ENCODE results near the gene YEATS2.

YEATS2 gene

DNA sequence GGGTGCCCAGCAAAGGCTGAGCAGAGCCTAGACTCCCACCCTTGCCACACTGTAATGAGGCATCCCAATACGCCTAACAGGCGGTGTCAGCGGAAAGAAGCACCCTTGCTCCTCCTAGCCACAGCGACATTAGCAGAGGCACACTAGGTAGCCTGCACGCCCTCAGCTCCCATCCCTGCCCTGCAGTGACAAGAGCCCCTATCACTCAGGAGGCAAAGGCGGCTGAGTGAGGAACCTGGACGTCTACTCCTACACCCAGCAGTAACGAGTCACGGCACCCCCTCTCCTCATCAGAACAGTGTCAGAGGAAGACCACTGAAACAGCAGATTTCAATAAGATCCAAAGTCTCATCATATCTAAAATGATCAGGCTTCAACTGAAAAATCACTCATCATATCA lies 139.8 kb downstream of the YEATS2 start:
- Histone ChIP-seq H3K36me3 (ENCODE audit: insufficient read depth, low read length) (peaks cover 20% of the 10 kb centered on the region), H3K9me3 (ENCODE audit: control insufficient read depth, insufficient read depth, low read length) (no peaks in the 10 kb centered on the region), H3K9ac (ENCODE audit: low read depth, low read length) (no peak overlapping the region), H3K4me1 (ENCODE audit: insufficient read depth, low read length) (no peaks in the 10 kb centered on the region)

DNA sequence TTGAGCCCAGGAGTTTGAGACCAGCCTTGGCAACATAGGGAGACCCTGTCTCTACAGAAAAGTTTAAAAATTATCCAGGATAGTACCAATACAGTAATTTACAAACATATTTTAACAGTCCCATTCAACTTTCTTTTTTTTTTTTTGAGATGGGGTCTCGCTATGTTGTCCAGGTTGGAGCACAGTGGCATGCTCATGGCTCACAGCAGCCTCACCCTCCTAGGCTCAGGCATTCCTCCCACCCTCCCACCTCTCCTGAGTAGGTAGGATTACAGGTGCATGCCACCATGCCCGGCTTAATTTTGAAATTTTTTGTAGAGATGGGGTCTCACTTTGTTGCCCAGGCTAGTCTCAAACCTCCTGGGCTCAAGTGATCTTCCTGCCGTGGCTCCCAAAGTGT lies 140.3 kb downstream of the YEATS2 start:
- no peaks in the 10 kb centered on the region for H3K4me1 ChIP-seq (ENCODE audit: insufficient read depth, low read length)
- H3K9ac ChIP-seq (ENCODE audit: low read depth, low read length), result no peak overlapping the region
- H3K9me3 ChIP-seq (ENCODE audit: control insufficient read depth, insufficient read depth, low read length), result no peaks in the 10 kb centered on the region
- peaks cover 17% of the 10 kb centered on the region for H3K36me3 ChIP-seq (ENCODE audit: insufficient read depth, low read length)

DNA sequence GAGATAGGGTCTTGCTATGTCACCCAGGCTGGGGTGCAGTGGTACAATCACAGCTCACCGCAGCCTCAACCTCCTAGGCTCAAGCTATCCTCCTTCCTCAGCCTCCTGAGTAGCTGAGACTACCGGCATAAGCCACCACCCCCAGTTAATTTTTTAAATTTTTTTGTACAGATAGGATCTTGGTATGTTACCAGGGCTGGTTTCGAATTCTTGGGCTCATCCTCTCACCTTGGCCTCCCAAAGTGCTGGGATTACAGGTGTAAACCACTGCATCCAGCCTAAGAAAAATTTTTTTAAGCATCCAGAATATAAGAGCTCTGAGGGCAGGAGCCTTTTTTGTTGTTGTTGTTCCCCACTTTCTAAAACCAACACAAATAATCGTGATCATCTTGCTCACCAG lies 142.2 kb downstream of the YEATS2 start:
- Histone ChIP-seq H3K36me3 (ENCODE audit: insufficient read depth, low read length) (peaks cover 15% of the 10 kb centered on the region; the same call in 1 of the 2 replicates), H3K4me1 (ENCODE audit: insufficient read depth, low read length) (no peaks in the 10 kb centered on the region), H3K9ac (ENCODE audit: low read depth, low read length) (no peak overlapping the region), H3K9me3 (ENCODE audit: control insufficient read depth, insufficient read depth, low read length) (no peaks in the 10 kb centered on the region)

DNA sequence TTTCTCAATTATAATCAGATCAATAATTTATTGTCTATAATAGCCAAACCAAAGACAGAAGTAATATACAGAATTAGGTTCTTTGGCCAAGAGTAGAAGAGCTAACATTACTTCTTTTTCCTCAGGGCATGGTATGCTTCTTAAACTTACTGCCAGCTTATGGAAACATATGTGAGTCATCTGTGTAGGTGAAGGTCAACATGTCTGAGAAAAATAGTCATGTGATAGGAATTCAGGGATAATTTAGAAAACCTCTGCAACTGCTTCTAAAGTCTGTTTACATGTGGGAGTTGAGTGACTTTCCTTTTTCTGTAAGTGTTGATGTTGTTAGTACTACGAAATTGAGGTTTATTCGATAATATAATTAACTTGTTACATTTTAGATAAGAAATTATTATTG lies 147.0 kb downstream of the YEATS2 start:
- H3K9me3 ChIP-seq (ENCODE audit: control insufficient read depth, insufficient read depth, low read length), result no peaks in the 10 kb centered on the region
- H3K36me3 ChIP-seq (ENCODE audit: insufficient read depth, low read length), result peaks cover 23% of the 10 kb centered on the region; the same call in 1 of the 2 replicates
- no peaks in the 10 kb centered on the region for H3K4me1 ChIP-seq (ENCODE audit: insufficient read depth, low read length)
- no peak overlapping the region for H3K9ac ChIP-seq (ENCODE audit: low read depth, low read length)

DNA sequence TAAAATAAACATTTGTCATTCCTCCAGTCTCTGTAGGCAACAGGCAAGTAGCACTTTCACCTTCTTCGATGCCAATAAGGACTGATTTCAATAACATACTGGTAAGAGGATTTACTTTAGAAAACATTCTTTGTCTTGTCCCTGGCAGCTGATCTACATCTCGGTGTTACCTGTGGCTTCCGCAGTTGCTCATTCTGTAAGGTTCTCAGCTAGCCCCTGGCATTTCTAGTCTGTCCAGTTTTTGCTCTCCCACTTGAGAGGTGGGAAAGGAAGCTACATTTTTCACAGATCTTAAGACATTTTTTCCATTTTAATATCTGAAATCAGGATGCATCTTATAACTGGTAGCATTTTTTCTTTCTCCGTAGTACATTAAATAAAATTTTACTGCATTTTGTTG lies 147.5 kb downstream of the YEATS2 start:
- H3K9ac ChIP-seq (ENCODE audit: low read depth, low read length), result no peak overlapping the region
- no peaks in the 10 kb centered on the region for H3K4me1 ChIP-seq (ENCODE audit: insufficient read depth, low read length)
- H3K36me3 ChIP-seq (ENCODE audit: insufficient read depth, low read length), result peaks cover 21% of the 10 kb centered on the region; the same call in 1 of the 2 replicates
- H3K9me3 ChIP-seq (ENCODE audit: control insufficient read depth, insufficient read depth, low read length), result no peaks in the 10 kb centered on the region

DNA sequence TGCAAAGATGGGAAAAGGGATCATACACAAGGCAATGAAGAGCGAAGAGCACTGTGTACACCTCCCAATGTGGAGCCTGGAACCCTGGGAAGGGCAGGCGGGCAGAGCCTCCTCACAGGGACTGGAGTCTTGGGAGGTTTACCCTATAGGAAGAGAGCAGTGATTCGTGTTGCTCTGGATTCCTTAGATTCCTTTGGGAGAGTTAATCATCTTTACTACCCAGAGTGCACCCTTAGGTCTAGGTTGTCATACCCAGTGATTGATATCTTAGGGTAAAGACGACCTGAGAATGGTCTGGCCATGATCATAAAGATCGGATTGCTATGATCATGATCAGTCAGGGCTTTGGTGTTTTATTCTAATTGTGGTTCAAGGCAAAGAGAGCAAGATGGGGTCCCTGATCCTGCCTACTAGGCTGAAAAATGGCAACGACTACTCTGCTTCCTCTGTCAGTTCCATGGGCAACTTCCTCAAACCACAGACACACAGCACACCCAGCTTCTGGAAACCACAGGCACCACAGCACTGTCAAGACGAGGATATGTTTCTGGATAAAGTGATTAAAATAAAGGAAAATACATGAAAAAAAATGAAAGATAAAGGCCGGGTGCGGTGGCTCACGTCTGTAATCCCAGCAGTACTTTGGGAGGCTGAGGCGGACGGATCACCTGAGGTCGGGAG lies 148.2 kb downstream of the YEATS2 start:
- Histone ChIP-seq H3K4me1 (ENCODE audit: insufficient read depth, low read length) (no peaks in the 10 kb centered on the region), H3K9ac (ENCODE audit: low read depth, low read length) (no peak overlapping the region), H3K9me3 (ENCODE audit: control insufficient read depth, insufficient read depth, low read length) (no peaks in the 10 kb centered on the region), H3K36me3 (ENCODE audit: insufficient read depth, low read length) (peaks cover 22% of the 10 kb centered on the region; the same call in 1 of the 2 replicates)

DNA sequence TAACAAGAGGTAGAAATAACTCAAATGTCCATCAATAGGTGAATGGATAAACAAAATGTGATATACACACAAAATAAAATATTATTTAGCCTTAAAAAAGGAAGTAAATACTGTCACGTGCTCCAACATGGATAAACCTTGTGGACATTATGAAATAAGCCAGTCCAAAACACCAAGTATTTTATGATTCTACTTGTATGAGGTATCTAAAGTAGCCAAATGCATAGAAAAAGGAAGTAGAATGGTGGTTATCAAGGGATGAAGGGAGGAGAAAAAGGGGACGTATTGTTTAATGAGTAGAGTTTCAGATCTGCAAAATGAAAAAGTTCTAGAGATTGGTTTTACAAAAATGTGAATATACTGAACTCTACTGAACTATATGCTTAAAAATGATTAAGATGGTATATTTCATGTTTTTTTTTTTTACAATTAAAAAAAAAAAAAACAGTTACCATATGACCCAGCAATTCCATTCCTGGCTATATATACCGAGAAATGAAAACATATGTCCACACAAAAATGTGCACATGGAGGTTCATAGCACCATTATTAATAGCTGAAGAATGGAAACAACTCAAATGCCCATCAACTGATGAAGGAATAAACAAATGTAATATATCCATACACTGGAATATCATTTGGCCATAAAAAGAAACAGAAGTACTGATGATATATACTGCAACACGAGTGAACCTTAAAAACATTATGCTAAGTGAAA lies 156.9 kb downstream of the YEATS2 start:
- H3K4me1 ChIP-seq (ENCODE audit: insufficient read depth, low read length), result no peaks in the 10 kb centered on the region
- peaks cover 11% of the 10 kb centered on the region; the same call in 1 of the 2 replicates for H3K36me3 ChIP-seq (ENCODE audit: insufficient read depth, low read length)
- H3K9me3 ChIP-seq (ENCODE audit: control insufficient read depth, insufficient read depth, low read length), result no peaks in the 10 kb centered on the region
- H3K9ac ChIP-seq (ENCODE audit: low read depth, low read length), result no peak overlapping the region

DNA sequence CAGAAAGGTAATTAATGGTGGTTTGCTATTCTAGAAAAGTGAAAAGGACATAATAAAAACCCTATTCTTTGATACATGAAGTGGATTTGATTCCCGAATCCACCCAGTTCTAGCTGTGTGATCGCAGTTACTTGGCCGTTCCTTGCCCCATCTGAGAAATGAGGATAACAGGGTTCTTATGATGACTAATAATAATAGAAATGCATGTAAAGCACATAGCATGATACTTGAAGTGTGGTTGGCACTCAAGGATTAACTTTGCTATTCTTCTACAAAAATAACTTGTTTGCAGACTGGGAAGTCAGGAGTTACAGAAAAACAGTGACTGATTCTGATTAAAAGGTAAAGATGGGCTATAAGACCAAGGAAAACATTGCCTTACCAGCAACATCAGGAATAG lies 160.3 kb downstream of the YEATS2 start:
- no peaks in the 10 kb centered on the region for H3K4me1 ChIP-seq (ENCODE audit: insufficient read depth, low read length)
- H3K9me3 ChIP-seq (ENCODE audit: control insufficient read depth, insufficient read depth, low read length), result no peaks in the 10 kb centered on the region
- peaks cover 8% of the 10 kb centered on the region for H3K36me3 ChIP-seq (ENCODE audit: insufficient read depth, low read length)
- no peak overlapping the region for H3K9ac ChIP-seq (ENCODE audit: low read depth, low read length)

Measured in ES-I3 (cell line).